Epithelial cell of proximal tubule (primary cell): ENCODE data around the gene MAN2A1. TPM values are rescaled to one million over a fixed set of nuclear protein-coding genes. Genes with fewer than 3 reads are reported as not detected.
A peak's percentile ranks its signal among the peaks of the same experiment; 100 is the strongest.

Experiments used
- DNase-seq: peaks from one replicate; pipeline ENCODE4 v3.0.0-alpha.2; 2011; ENCODE audit warnings: low read depth
- H3K4me3 ChIP-seq: 2 replicates; pipeline ENCODE4 v1.5.1; 2011; ENCODE audit warnings: low read depth, mild to moderate bottlenecking, low read length
- CTCF ChIP-seq: conservative IDR thresholded peaks from 2 replicates; pipeline ENCODE4 v1.5.1; 2012; ENCODE audit warnings: low read depth, mild to moderate bottlenecking, low read length
- total RNA-seq: library from RNA; depleted of rRNA; stranded (reverse); fragments of >200 nt; gene quantifications from 2 replicates; pipeline ENCODE4 v1.2.3, GENCODE V29; 2015

The MAN2A1 gene
- total RNA-seq, 1 donor from 2014 or later: 51.2 TPM

- DNase-seq: no peak
- TF ChIP-seq CTCF: no peak
Measured at GRCh38 chr5:109676920-109677319, 12.8 kb upstream of the MAN2A1 start.

GRCh38 chr5:109678447-109678846 lies 11.3 kb upstream of the MAN2A1 start:
- no peak for DNase-seq
- no peak for TF ChIP-seq CTCF
- H3K4me3 ChIP-seq: no peak overlapping the region

More at GRCh38 chr5:109676920-109677319, 12.8 kb upstream of the MAN2A1 start:
- no peak overlapping the region for H3K4me3 ChIP-seq

GRCh38 chr5:109681763-109682162 lies 8.0 kb upstream of the MAN2A1 start:
- TF ChIP-seq CTCF: no peak
- no peak for DNase-seq

GRCh38 chr5:109682383-109682782 lies 7.3 kb upstream of the MAN2A1 start:
- no peak for TF ChIP-seq CTCF
- no peak for DNase-seq
- H3K4me3 ChIP-seq: no peak overlapping the region

More at GRCh38 chr5:109681763-109682162, 8.0 kb upstream of the MAN2A1 start:
- no peak overlapping the region for H3K4me3 ChIP-seq

- TF ChIP-seq CTCF: no peak
- DNase-seq: no peak
Measured at GRCh38 chr5:109685916-109686315, 3.8 kb upstream of the MAN2A1 start.

GRCh38 chr5:109688630-109688969 lies 1.1 kb upstream of the MAN2A1 start:
- no peak for DNase-seq
- peak overlapping the region; percentile 89 for H3K4me3 ChIP-seq
- TF ChIP-seq CTCF: peak; percentile 59

More at GRCh38 chr5:109685916-109686315, 3.8 kb upstream of the MAN2A1 start:
- no peak overlapping the region for H3K4me3 ChIP-seq

- H3K4me3 ChIP-seq: peak overlapping the region; percentile 89
- no peak for DNase-seq
- peak; percentile 1 for TF ChIP-seq CTCF
Measured at GRCh38 chr5:109688970-109689739, 572 bp upstream of the MAN2A1 start.
